HL-60 (cell line): ENCODE results near the gene FBXO21.

Source experiments
- DNase-seq, 2 experiments: peaks; one replicate each; pipeline ENCODE4 v3.0.0-alpha.2; 2010 to 2020; ENCODE audit warnings: low read depth in 1 of 2, low spot score in 1 of 2
- H3K27ac ChIP-seq: fragments of 250-450 bp; sonication (Bioruptor Pico); replicated peaks from 2 replicates; pipeline ENCODE4 v1.5.1; 2020; ENCODE audit warnings: mild to moderate bottlenecking, moderate library complexity
- H3K27me3 ChIP-seq: fragments of 250-450 bp; sonication (Bioruptor Pico); 2 replicates; pipeline ENCODE4 v1.5.1; 2021; ENCODE audit warnings: mild to moderate bottlenecking, moderate library complexity; ENCODE audit not compliant: insufficient read depth, poor library complexity, severe bottlenecking
- H3K4me3 ChIP-seq: replicated peaks from 2 replicates; pipeline ENCODE4 v1.5.1; 2011; ENCODE audit warnings: mild to moderate bottlenecking, control low read depth, low read length; ENCODE audit not compliant: insufficient read depth
- CTCF ChIP-seq: IDR thresholded peaks from one replicate; pipeline ENCODE4 v1.5.1; 2011; ENCODE audit warnings: low read length, control low read depth, inconsistent platforms; ENCODE audit not compliant: insufficient read depth
- GABPA ChIP-seq: IDR thresholded peaks from 2 replicates; pipeline ENCODE4 v1.6.1; 2012; ENCODE audit warnings: low read depth
- POLR2AphosphoS5 ChIP-seq: IDR thresholded peaks from 2 replicates; pipeline ENCODE4 v1.6.1; 2012; ENCODE audit warnings: low read depth
- REST ChIP-seq: IDR thresholded peaks from 2 replicates; pipeline ENCODE4 v1.6.1; 2012; ENCODE audit warnings: low read depth; ENCODE audit not compliant: insufficient replicate concordance
- SPI1 ChIP-seq: IDR thresholded peaks from 2 replicates; pipeline ENCODE4 v1.6.1; 2012; ENCODE audit warnings: low read depth, mild to moderate bottlenecking, borderline replicate concordance

The FBXO21 gene

GRCh38 chr12:117119592-117120198 is 70.6 kb downstream of the FBXO21 start:
- Histone ChIP-seq H3K27me3 (no peaks in the 10 kb centered on the region), H3K27ac (no peak overlapping the region), H3K4me3 (no peak overlapping the region)
- peak in 1 of 2 experiments; percentile 52 for DNase-seq
- no peak for TF ChIP-seq GABPA
- TF ChIP-seq CTCF, result peak; percentile 54

- no peak for DNase-seq
- Histone ChIP-seq H3K4me3 (no peak overlapping the region), H3K27ac (no peak overlapping the region), H3K27me3 (no peaks in the 10 kb centered on the region)
- no peak for TF ChIP-seq POLR2AphosphoS5
- TF ChIP-seq CTCF, result no peak
- TF ChIP-seq REST, result no peak
- TF ChIP-seq SPI1, result no peak
- TF ChIP-seq GABPA, result no peak
These were observed 71.3 kb downstream of the FBXO21 start for GRCh38 chr12:117118838-117119591.

GRCh38 chr12:117114784-117115183 is 75.5 kb downstream of the FBXO21 start:
- TF ChIP-seq POLR2AphosphoS5 (no peak), CTCF (no peak), SPI1 (no peak), GABPA (no peak), REST (no peak)
- Histone ChIP-seq H3K27me3 (no peaks in the 10 kb centered on the region), H3K27ac (no peak overlapping the region), H3K4me3 (no peak overlapping the region)
- no peak for DNase-seq

- Histone ChIP-seq H3K4me3 (no peak overlapping the region), H3K27me3 (no peaks in the 10 kb centered on the region), H3K27ac (no peak overlapping the region)
- DNase-seq, result no peak
- TF ChIP-seq REST (no peak), GABPA (no peak), CTCF (no peak), SPI1 (no peak), POLR2AphosphoS5 (no peak)
These were observed 77.0 kb downstream of the FBXO21 start for GRCh38 chr12:117113231-117113630.
